HG03571 (cell line): Measurements from ENCODE around the gene OR6B1.

Source experiments
- ATAC-seq: cut with Tn5 transposase; IDR thresholded peaks from one replicate; pipeline ENCODE4 v1.9.1; 2021; ENCODE audit not compliant: unreplicated experiment

OR6B1 gene

GRCh38 chr7:144000020-144000419, at the start of gene OR6B1:
Gene OR6B1 (plus strand): TSS chr7:144000320. CDS start chr7:144003997, 3,677 bp downstream.
- no peak for ATAC-seq

DNA sequence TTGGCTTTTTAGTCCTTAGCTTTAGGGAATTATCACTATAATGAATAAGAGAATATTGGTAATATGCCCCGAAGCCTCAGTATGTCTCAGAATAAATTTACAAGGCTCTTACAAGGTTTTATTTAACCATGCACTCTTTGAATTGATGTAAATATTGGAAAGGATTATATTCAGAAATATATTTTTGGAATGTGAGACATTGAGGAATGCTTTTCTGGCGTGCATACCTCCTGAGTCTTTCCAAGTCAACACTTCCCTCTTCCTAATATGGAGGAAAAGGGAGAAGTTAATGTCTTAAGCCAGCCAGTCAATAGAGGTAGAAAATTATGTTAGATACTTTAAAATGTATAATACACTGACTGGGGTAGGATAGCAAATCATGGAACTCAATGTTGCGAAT, 46.7 kb upstream of the OR6B1 start:
- no peak for ATAC-seq

GRCh38 chr7:143954135-143954534, 46.0 kb upstream of the OR6B1 start:
- ATAC-seq, result no peak

DNA sequence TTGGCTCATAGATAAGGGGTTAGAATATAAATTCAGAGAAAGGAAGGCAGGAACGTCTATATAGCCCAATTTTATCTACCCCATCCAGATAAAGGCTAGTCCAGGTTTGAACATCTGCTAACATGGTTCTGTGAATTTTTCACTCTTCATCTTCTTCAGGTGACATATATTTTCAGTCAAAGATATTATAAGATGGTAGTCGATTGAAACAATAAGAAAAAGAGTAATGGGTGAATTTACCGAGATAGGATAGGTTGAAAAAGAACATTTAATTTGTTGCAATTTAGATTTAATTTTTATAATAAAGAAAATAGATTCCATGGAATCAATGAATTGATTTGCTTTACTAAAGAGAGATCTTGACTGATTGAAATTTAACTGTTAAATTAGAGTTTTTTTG, 45.6 kb upstream of the OR6B1 start, which contains the start of gene OR2F1:
Gene OR2F1, plus strand, starts transcription at position 301 of the 400 bp plus-strand sequence. CDS start 5,127 bp downstream, outside the sequence.
- no peak for ATAC-seq

- ATAC-seq, result no peak
Observed at GRCh38 chr7:143958781-143959180, 41.3 kb upstream of the OR6B1 start.

GRCh38 chr7:143960813-143961610, 39.1 kb upstream of the OR6B1 start:
- ATAC-seq, result no peak

- ATAC-seq, result no peak
Observed at GRCh38 chr7:143965280-143965679, 34.8 kb upstream of the OR6B1 start.

GRCh38 chr7:143967398-143967797, 32.7 kb upstream of the OR6B1 start:
- ATAC-seq, result no peak

DNA sequence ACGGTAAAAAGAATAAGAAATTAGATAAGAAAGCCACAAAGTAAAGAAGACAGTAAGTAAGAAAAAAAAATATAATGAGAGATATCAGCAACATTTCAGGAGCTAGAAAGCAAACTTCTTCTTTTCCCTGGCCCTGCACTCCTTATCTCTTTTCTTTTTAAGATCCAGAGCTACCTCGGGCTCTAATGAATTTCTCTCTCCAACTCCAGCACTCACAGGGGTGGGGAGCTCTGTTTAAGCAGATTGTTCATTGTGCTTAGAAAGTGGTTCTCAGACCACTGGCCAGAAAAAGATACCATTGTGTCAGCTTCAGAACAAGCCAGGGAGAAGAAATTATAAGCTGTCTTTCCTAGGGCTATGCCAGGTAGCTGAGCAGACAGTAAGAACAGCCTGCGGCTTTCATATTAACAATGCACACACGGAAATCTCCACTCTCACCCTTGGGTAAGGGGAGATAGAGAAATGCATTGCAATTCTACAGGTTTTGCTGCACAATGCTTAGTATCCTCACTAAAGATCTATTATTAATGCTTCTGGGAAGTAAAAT, 26.2 kb upstream of the OR6B1 start:
- ATAC-seq, result no peak

DNA sequence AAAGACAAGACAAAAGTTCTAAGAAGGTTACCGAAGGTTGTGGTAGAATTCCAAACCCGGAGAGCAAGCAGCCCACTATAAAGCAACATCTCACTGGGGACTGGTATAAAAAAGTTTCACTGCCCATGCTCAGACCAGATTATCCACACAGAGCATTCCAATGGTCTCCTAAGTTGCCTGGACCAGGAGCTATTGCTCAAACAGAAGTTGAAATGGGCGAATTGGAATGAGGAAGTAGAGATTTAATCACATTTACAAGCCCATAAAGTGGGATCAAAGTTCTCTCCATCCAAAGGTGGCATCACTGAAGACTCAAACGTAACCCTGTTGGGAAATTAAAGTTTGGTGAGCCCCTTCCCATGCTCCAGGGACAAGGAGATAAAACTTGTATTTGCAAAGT, 25.7 kb upstream of the OR6B1 start:
- no peak for ATAC-seq

DNA sequence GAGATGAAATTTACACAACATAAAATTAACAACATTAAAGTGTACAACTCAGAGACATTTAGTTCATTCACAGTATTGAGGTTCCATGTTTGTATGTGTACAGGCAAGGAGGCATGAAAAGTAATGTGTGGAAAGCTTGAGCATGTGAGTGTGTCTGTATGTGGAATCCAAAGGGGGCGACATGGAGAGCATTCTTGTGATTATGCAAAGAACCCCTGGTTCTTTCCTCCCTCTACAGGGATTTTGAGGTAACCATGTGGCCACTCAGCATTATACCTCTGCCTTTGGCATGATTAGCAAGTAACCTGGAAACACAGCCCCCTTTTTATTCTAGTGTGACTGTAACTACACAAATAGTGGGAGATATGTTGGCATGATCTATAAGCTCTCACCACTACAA, 24.5 kb upstream of the OR6B1 start:
- ATAC-seq, result no peak

GRCh38 chr7:143978585-143978984, 21.5 kb upstream of the OR6B1 start:
- ATAC-seq, result no peak

DNA sequence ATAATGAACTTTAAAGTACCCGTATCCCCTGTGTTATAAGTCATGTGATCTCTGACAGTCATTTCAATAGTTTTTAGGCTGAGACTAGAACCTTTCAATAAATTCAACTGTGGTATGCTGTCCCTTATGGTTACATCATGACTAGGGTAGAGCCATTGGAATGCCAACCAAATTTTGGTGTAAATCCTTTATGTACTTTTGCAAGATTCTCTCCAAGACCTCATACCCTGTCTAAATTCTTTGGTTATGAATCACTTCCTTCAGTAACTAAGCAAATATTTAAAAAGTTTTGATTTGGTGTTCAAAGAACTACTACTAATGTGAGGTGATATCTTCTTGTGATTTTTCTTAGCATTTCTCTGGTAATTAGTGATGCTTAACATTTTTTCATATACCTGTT, 20.8 kb upstream of the OR6B1 start:
- no peak for ATAC-seq

DNA sequence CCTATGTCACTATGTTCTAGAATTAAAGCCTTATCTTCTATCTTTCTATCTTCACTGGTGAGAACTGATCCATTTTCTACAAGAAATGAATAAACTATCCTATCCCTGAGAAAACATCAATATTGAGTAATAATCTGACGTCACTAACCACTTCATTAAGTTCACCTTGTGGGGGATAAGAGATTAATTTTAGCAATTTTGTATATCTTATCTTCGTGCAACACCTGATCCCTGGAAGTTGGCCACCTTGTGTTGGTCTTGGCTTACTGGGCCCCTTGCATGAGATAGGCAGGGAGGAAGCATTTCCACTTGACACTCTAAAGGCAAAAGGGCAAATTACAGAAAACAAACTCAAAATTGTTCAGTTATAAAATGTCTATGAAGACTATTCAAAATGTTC, 20.1 kb upstream of the OR6B1 start:
- no peak for ATAC-seq

GRCh38 chr7:143980746-143981510, 19.2 kb upstream of the OR6B1 start:
- ATAC-seq, result no peak

DNA sequence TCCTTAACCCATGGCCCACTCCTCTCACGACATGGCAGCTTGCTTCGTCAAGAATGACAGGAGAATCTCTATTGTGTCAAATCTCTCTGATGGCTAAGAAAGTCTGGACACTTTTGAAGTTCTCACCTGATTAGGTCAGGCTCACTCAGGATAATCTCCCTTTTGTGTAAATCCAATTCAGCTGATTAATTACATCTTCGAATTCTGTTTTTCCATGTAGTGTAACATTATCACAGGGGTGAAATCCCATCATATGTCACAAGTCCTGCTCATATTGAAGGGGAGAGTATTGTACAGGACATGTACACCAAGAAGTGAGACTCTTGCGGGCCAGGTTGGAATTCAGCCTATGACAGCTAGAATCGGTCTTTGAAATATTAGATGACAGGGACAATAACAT, 16.2 kb upstream of the OR6B1 start:
- ATAC-seq, result no peak

GRCh38 chr7:143987513-143987912, 12.6 kb upstream of the OR6B1 start:
- ATAC-seq, result no peak

DNA sequence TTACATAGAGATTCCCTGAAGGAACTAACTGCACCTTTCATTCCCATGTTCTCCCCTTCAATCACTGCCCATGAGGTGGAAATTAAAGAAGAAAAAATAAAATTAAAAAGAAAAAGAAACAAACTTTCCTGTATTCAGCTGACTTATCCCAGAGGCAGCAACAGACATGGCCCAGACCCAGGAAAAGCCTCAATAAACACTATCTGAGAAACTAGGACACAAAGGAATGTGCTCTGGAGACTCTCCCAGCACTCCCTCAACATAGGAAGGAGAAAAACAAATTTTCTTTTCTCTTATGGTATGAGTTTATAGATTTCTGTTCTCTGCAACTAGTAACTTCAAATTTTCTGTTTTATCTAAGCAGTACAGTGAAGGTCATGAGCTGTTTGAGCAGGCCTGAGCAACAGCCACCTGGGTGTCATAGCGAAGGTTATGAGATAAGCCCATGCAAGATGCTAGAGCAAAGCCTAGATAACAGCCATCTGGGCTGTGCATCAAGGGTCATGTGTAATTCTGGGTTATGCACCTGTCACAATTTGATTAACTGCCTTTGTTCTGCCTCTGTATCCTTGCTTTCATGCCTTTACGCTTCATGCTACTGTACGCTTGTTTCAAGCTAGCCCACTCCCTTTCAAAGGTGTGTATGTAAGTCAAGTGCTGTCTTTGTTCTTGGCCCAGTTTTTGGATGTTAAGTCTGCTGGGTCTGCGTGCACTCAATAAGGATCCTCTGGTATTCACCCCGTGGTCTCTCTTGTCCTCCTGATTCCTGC, 11.0 kb upstream of the OR6B1 start:
- no peak for ATAC-seq

DNA sequence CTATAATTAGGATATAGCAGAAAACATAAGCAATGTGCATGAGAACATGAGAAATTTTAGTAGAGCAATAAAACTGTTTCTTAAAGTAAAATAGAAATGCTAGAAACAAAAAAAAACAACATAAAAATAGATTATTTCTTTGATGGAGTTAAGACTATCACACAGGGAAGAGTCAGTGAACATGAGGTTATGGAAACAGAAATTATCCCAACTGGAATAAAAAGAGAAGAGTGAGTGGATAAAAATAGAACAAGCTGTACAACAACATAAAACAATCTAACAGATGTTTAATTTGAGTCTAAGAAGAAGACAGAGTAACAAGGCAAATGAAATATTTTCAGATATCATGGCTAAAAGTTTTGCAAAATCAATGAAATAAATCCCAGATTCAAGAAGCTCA, 7.5 kb upstream of the OR6B1 start:
- no peak for ATAC-seq

DNA sequence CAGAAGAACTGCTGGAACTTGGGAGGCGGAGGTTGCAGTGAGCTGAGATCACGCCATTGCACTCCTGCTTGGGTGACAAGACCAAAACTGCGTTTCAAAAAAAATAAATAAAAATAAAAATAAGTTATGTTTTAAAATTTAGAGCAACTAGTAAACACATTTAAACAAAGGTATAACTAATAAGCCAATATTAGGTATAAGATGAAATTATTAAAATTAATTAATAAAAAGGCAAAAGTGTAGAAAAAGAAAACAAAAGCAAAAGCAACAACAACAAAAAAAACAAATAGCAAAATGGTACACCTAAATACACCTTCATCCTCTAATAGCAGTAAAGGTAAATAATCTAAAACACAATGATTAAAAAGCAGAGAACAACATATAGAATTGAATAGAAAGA, 6.2 kb upstream of the OR6B1 start:
- ATAC-seq, result no peak

- no peak for ATAC-seq
Observed at GRCh38 chr7:144001543-144001942, 1.4 kb downstream of the OR6B1 start.
